GM23248 (cell line): ENCODE data around the gene FBN1. TPM values are rescaled to one million over a fixed set of nuclear protein-coding genes. Genes with fewer than 3 reads are reported as not detected.

Experiments
- DNase-seq: peaks from one replicate; pipeline ENCODE4 v3.0.0-alpha.2; 2015
- H2AFZ ChIP-seq: fragments of 200-600 bp; sonication (generic); 2 replicates; pipeline ENCODE4 v1.6.1; 2016; ENCODE audit warnings: antibody characterized with exemption
- H3F3A ChIP-seq: fragments of 200-600 bp; sonication (generic); 2 replicates; pipeline ENCODE4 v1.6.1; 2016; ENCODE audit warnings: mild to moderate bottlenecking, antibody characterized with exemption, mixed run types; ENCODE audit not compliant: insufficient read depth
- H3K27ac ChIP-seq: fragments of 200-600 bp; sonication (generic); 2 replicates; pipeline ENCODE4 v1.5.1; 2016; ENCODE audit warnings: mild to moderate bottlenecking
- H3K27me3 ChIP-seq: fragments of 200-600 bp; sonication (generic); replicated peaks from 2 replicates; pipeline ENCODE4 v1.6.1; 2016; ENCODE audit warnings: mild to moderate bottlenecking; ENCODE audit not compliant: insufficient read depth
- H3K36me3 ChIP-seq: fragments of 200-600 bp; sonication (generic); 2 replicates; pipeline ENCODE4 v1.6.1; 2016; ENCODE audit warnings: low read depth, mild to moderate bottlenecking
- H3K4me1 ChIP-seq: fragments of 200-600 bp; sonication (generic); 2 replicates; pipeline ENCODE4 v1.6.1; 2016; ENCODE audit warnings: mild to moderate bottlenecking; ENCODE audit not compliant: insufficient read depth
- H3K4me2 ChIP-seq: fragments of 200-600 bp; sonication (generic); one replicate; pipeline ENCODE4 v1.6.1; 2016; ENCODE audit warnings: mild to moderate bottlenecking; ENCODE audit not compliant: unreplicated experiment
- H3K4me3 ChIP-seq: fragments of 200-600 bp; sonication (generic); 2 replicates; pipeline ENCODE4 v1.5.1; 2016; ENCODE audit warnings: mild to moderate bottlenecking
- H3K79me2 ChIP-seq: fragments of 200-600 bp; sonication (generic); 2 replicates; pipeline ENCODE4 v1.6.1; 2016; ENCODE audit warnings: mild to moderate bottlenecking; ENCODE audit not compliant: insufficient read depth
- H3K9ac ChIP-seq: fragments of 200-600 bp; sonication (generic); 2 replicates; pipeline ENCODE4 v1.6.1; 2016; ENCODE audit warnings: mild to moderate bottlenecking
- H3K9me2 ChIP-seq: fragments of 200-600 bp; sonication (generic); 2 replicates; pipeline ENCODE4 v1.6.1; 2016; ENCODE audit warnings: mixed run types, mild to moderate bottlenecking, moderate library complexity; ENCODE audit not compliant: insufficient read depth
- H3K9me3 ChIP-seq: fragments of 200-600 bp; sonication (generic); one replicate; pipeline ENCODE4 v1.6.1; 2017; ENCODE audit warnings: low read depth
- H4K20me1 ChIP-seq: fragments of 200-600 bp; sonication (generic); 2 replicates; pipeline ENCODE4 v1.6.0; 2016; ENCODE audit not compliant: insufficient read depth
- EZH2 ChIP-seq: fragments of 200-600 bp; sonication (generic); IDR thresholded peaks from 2 replicates; pipeline ENCODE4 v1.6.1; 2018; ENCODE audit warnings: antibody characterized with exemption, mild to moderate bottlenecking; ENCODE audit not compliant: insufficient read depth, poor library complexity, severe bottlenecking
- EZH2phosphoT487 ChIP-seq: fragments of 200-600 bp; sonication (generic); IDR thresholded peaks from 2 replicates; pipeline ENCODE4 v1.6.1; 2018; ENCODE audit warnings: antibody characterized with exemption, moderate library complexity, mild to moderate bottlenecking, low read depth; ENCODE audit not compliant: insufficient read depth
- WGBS, 2 experiments: methylation state at CpG; one replicate each; pipeline ENCODE4 v1.1.6; 2015 to 2017; ENCODE audit warnings: low lambda C conversion rate in 2 of 2, low coverage in 1 of 2; ENCODE audit errors: missing lambda C conversion rate in 2 of 2; 5-methylcytosine and 5-hydroxymethylcytosine counted together
- in situ Hi-C: fragments of 300-500 bp; cut with MboI; formaldehyde crosslinking; loops from 2 replicates; pipeline ENCODE4 v1.15.0; 2020
- polyA plus RNA-seq: library from polyadenylated mRNA; unstranded; fragments of >200 nt; fragmentation: Nextera tagmentation; extraction: Ambion mirVana; gene quantifications from 2 replicates; pipeline ENCODE4 v1.2.1, GENCODE V29; 2016
- total RNA-seq: library from RNA; depleted of rRNA; stranded (reverse); fragments of >200 nt; shearing (Covaris generic); gene quantifications from 2 replicates; pipeline ENCODE4 v1.2.3, GENCODE V29; 2014

Gene FBN1
- total and polyA plus RNA-seq, 2 experiments from 2014 or later: 374 to 1,478 TPM

GRCh38 chr15:48433226-48433886 lies 212.2 kb downstream of the FBN1 start:
- DNase-seq: peak; percentile 91
- Histone ChIP-seq H3K9me3 (no peaks in the 10 kb centered on the region), H3K27ac (peak overlapping the region; percentile 71), H3K79me2 (peaks cover 44% of the 10 kb centered on the region), H3F3A (peaks cover 86% of the 10 kb centered on the region), H3K4me2 (peak overlapping the region; percentile 29), H2AFZ (no peak overlapping the region), H3K36me3 (peaks cover 86% of the 10 kb centered on the region), H4K20me1 (no peaks in the 10 kb centered on the region), H3K4me1 (peaks cover 57% of the 10 kb centered on the region), H3K9ac (peak overlapping the region; percentile 14; the same call in 1 of the 2 replicates), H3K27me3 (no peaks in the 10 kb centered on the region), H3K9me2 (no peaks in the 10 kb centered on the region), H3K4me3 (no peak overlapping the region)
- TF ChIP-seq EZH2 (no peak), EZH2phosphoT487 (no peak)
- in situ Hi-C loops: no loop called here
- 63 to 64% methylated on average over 3 of the region's 3 CpGs for WGBS, 2 experiments

GRCh38 chr15:48432688-48433087 lies 212.8 kb downstream of the FBN1 start:
- no peaks in the 10 kb centered on the region for H4K20me1 ChIP-seq
- peaks cover 86% of the 10 kb centered on the region for H3F3A ChIP-seq
- no peak overlapping the region for H3K4me2 ChIP-seq
- H3K9me2 ChIP-seq: no peaks in the 10 kb centered on the region
- DNase-seq: peak; percentile 54
- peak overlapping the region; percentile 71 for H3K27ac ChIP-seq
- H3K9me3 ChIP-seq: no peaks in the 10 kb centered on the region
- TF ChIP-seq EZH2 (no peak), EZH2phosphoT487 (no peak)
- H2AFZ ChIP-seq: no peak overlapping the region
- H3K36me3 ChIP-seq: peaks cover 80% of the 10 kb centered on the region
- H3K79me2 ChIP-seq: peaks cover 37% of the 10 kb centered on the region
- no peak overlapping the region for H3K4me3 ChIP-seq
- no peak overlapping the region for H3K9ac ChIP-seq
- H3K4me1 ChIP-seq: peaks cover 57% of the 10 kb centered on the region
- WGBS, 2 experiments: 80 to 83% methylated on average over 7 of the region's 7 CpGs
- H3K27me3 ChIP-seq: no peaks in the 10 kb centered on the region
- in situ Hi-C loops: no loop called here

- 12 to 19% methylated on average over 8 of the region's 8 CpGs for WGBS, 2 experiments
- DNase-seq: peak; percentile 90
- Histone ChIP-seq H3K9ac (peak overlapping the region; percentile 49), H3K79me2 (peaks cover 56% of the 10 kb centered on the region), H3F3A (peaks cover 89% of the 10 kb centered on the region), H3K9me3 (no peaks in the 10 kb centered on the region), H3K4me1 (peaks cover 75% of the 10 kb centered on the region), H3K27ac (peak overlapping the region; percentile 82), H3K27me3 (no peaks in the 10 kb centered on the region), H4K20me1 (no peaks in the 10 kb centered on the region), H3K36me3 (peaks cover 85% of the 10 kb centered on the region), H3K4me2 (peak overlapping the region; percentile 68), H3K4me3 (no peak overlapping the region), H3K9me2 (no peaks in the 10 kb centered on the region), H2AFZ (no peak overlapping the region)
- no peak for TF ChIP-seq EZH2phosphoT487
- no peak for TF ChIP-seq EZH2
- in situ Hi-C loops: no loop called here
These were observed 217.5 kb downstream of the FBN1 start for GRCh38 chr15:48427960-48428547.

- Histone ChIP-seq H3K4me2 (peak overlapping the region; percentile 68), H2AFZ (no peak overlapping the region), H3K9me3 (no peaks in the 10 kb centered on the region), H3K4me1 (peaks cover 75% of the 10 kb centered on the region), H3K9ac (peak overlapping the region; percentile 49), H3K27me3 (no peaks in the 10 kb centered on the region), H3K36me3 (peaks cover 84% of the 10 kb centered on the region), H3K79me2 (peaks cover 54% of the 10 kb centered on the region), H3K27ac (peak overlapping the region; percentile 82), H3K4me3 (no peak overlapping the region), H4K20me1 (no peaks in the 10 kb centered on the region), H3F3A (peaks cover 89% of the 10 kb centered on the region), H3K9me2 (no peaks in the 10 kb centered on the region)
- WGBS, 2 experiments: 32 to 38% methylated on average over 6 of the region's 6 CpGs
- TF ChIP-seq EZH2phosphoT487 (no peak), EZH2 (no peak)
- DNase-seq: no peak
- in situ Hi-C loops: no loop called here
These were observed 218.0 kb downstream of the FBN1 start for GRCh38 chr15:48427479-48427878.
